Thyroid gland (tissue), 4 donors: ENCODE measurements around the gene GHRL.

ENCODE experiments used
- POLR2A ChIP-seq, 2 donors: fragments of 450-650 bp; IDR thresholded peaks; one replicate each; pipeline ENCODE4 v1.6.1; 2017; ENCODE audit warnings: antibody characterized with exemption in 2 of 2, mild to moderate bottlenecking in 2 of 2, moderate library complexity in 1 of 2
- TF ChIP-seq, protein P1 (sequence below), 6 experiments: fragments of 200-600 bp in 3 of 6; fragments of 450-650 bp in 3 of 6; sonication (generic) in 3 of 6; IDR thresholded peaks; one replicate each; pipeline ENCODE4 v1.5.1; 2016 to 2019; ENCODE audit warnings: antibody characterized with exemption in 6 of 6, mild to moderate bottlenecking in 2 of 6, inconsistent platforms in 1 of 6, moderate library complexity in 1 of 6

DNA sequence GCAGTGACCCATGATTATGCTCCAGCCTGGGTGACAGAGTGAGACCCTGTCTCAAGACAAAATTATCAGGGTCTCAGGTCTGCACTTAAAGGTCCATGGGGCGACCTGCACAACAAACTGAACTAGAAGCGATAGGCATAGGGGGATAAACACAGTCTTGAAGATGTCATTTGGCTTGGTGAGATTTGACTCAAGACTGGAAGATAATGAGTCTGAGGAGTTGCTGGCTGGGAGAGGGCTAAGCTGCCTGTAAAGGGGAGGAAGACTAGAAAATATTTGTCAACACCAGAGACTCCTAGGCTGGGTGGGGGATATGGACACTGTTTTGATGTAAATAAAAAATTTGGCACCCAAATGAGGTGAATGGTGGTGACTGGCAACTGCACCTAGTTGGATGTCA is 19.8 kb downstream of the GHRL start:
- TF ChIP-seq, protein P1, sequence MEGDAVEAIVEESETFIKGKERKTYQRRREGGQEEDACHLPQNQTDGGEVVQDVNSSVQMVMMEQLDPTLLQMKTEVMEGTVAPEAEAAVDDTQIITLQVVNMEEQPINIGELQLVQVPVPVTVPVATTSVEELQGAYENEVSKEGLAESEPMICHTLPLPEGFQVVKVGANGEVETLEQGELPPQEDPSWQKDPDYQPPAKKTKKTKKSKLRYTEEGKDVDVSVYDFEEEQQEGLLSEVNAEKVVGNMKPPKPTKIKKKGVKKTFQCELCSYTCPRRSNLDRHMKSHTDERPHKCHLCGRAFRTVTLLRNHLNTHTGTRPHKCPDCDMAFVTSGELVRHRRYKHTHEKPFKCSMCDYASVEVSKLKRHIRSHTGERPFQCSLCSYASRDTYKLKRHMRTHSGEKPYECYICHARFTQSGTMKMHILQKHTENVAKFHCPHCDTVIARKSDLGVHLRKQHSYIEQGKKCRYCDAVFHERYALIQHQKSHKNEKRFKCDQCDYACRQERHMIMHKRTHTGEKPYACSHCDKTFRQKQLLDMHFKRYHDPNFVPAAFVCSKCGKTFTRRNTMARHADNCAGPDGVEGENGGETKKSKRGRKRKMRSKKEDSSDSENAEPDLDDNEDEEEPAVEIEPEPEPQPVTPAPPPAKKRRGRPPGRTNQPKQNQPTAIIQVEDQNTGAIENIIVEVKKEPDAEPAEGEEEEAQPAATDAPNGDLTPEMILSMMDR (IDR thresholded peaks at IDR 0.05): no peak
- TF ChIP-seq POLR2A (IDR thresholded peaks at IDR 0.05): no peak
